ENCODE data around the gene OR1A1. TPM values are rescaled to one million over a fixed set of nuclear protein-coding genes. Genes with fewer than 3 reads are reported as not detected.

The OR1A1 gene
- polyA plus RNA-seq, 1 donor from 2014 or later, result not detected

GRCh38 chr17:3197219-3197618 lies 10.2 kb upstream of the OR1A1 start, which contains the start of gene OR1A2:
Gene OR1A2 (plus strand): TSS chr17:3197519. CDS start chr17:3197519, 0 bp downstream.
- Histone ChIP-seq H3K79me2 (replicated peaks; ENCODE audit: insufficient read depth, low read length) (no peaks in the 10 kb centered on the region), H3K27ac (ENCODE audit: low read length) (no peak within 1 kb of the TSS), H3K27me3 (ENCODE audit: insufficient read depth, low read depth, low read length) (no peaks in the 10 kb centered on the region), H2AFZ (ENCODE audit: low read depth, low read length) (no peak within 1 kb of the TSS), H3K9ac (ENCODE audit: low read length) (no peak within 1 kb of the TSS), H3K9me3 (ENCODE audit: low read length) (no peaks in the 10 kb centered on the region), H3K9me2 (ENCODE audit: insufficient read depth, low read length) (no peaks in the 10 kb centered on the region), H3K4me2 (ENCODE audit: low read length) (no peak within 1 kb of the TSS), H3K36me3 (ENCODE audit: insufficient read depth, low read length) (no peaks in the 10 kb centered on the region), H3F3A (ENCODE audit: insufficient read depth, low read length, poor library complexity, severe bottlenecking) (no peaks in the 10 kb centered on the region), H3K4me3 (ENCODE audit: low read length) (no peak within 1 kb of the TSS), H4K20me1 (ENCODE audit: insufficient read depth) (no peaks in the 10 kb centered on the region)
- TF ChIP-seq POLR2AphosphoS5 (IDR thresholded peaks at IDR 0.05) (no peak), EP300 (conservative IDR thresholded peaks at IDR 0.05; ENCODE audit: poor library complexity, severe bottlenecking) (no peak), SMC3 (conservative IDR thresholded peaks at IDR 0.05; ENCODE audit: poor library complexity) (no peak)

- Histone ChIP-seq H3F3A (ENCODE audit: insufficient read depth, low read length, poor library complexity, severe bottlenecking) (no peaks in the 10 kb centered on the region), H3K27ac (ENCODE audit: low read length) (no peak overlapping the region), H3K9ac (ENCODE audit: low read length) (no peak overlapping the region), H3K36me3 (ENCODE audit: insufficient read depth, low read length) (no peaks in the 10 kb centered on the region), H4K20me1 (ENCODE audit: insufficient read depth) (no peaks in the 10 kb centered on the region), H3K4me2 (ENCODE audit: low read length) (no peak overlapping the region), H2AFZ (ENCODE audit: low read depth, low read length) (no peak overlapping the region), H3K4me3 (ENCODE audit: low read length) (no peak overlapping the region), H3K9me2 (ENCODE audit: insufficient read depth, low read length) (no peaks in the 10 kb centered on the region), H3K27me3 (ENCODE audit: insufficient read depth, low read depth, low read length) (no peaks in the 10 kb centered on the region), H3K9me3 (ENCODE audit: low read length) (no peaks in the 10 kb centered on the region), H3K79me2 (replicated peaks; ENCODE audit: insufficient read depth, low read length) (no peaks in the 10 kb centered on the region)
- TF ChIP-seq SMC3 (conservative IDR thresholded peaks at IDR 0.05; ENCODE audit: poor library complexity) (no peak), REST (IDR thresholded peaks at IDR 0.05; ENCODE audit: borderline replicate concordance) (no peak), MXI1 (conservative IDR thresholded peaks at IDR 0.05; ENCODE audit: poor library complexity, severe bottlenecking) (no peak), TAF1 (IDR thresholded peaks at IDR 0.05; ENCODE audit: low read depth) (no peak), EP300 (conservative IDR thresholded peaks at IDR 0.05; ENCODE audit: poor library complexity, severe bottlenecking) (no peak), EZH2 (IDR thresholded peaks at IDR 0.05; ENCODE audit: borderline replicate concordance, insufficient read depth, low read length, poor library complexity, severe bottlenecking) (no peak), CTCF (IDR thresholded peaks at IDR 0.05; ENCODE audit: poor library complexity, severe bottlenecking) (no peak), RAD21 (conservative IDR thresholded peaks at IDR 0.05) (no peak)
Measured at GRCh38 chr17:3208484-3208883, 1.0 kb downstream of the OR1A1 start.

GRCh38 chr17:3213001-3213400 lies 5.5 kb downstream of the OR1A1 start:
- Histone ChIP-seq H3K4me2 (ENCODE audit: low read length) (no peak overlapping the region), H3F3A (ENCODE audit: insufficient read depth, low read length, poor library complexity, severe bottlenecking) (no peaks in the 10 kb centered on the region), H3K27me3 (ENCODE audit: insufficient read depth, low read depth, low read length) (no peaks in the 10 kb centered on the region), H3K9me3 (ENCODE audit: low read length) (no peaks in the 10 kb centered on the region), H3K79me2 (replicated peaks; ENCODE audit: insufficient read depth, low read length) (no peaks in the 10 kb centered on the region), H3K27ac (ENCODE audit: low read length) (no peak overlapping the region), H3K9me2 (ENCODE audit: insufficient read depth, low read length) (no peaks in the 10 kb centered on the region), H2AFZ (ENCODE audit: low read depth, low read length) (no peak overlapping the region), H4K20me1 (ENCODE audit: insufficient read depth) (no peaks in the 10 kb centered on the region), H3K9ac (ENCODE audit: low read length) (no peak overlapping the region), H3K36me3 (ENCODE audit: insufficient read depth, low read length) (no peaks in the 10 kb centered on the region), H3K4me3 (ENCODE audit: low read length) (no peak overlapping the region)
- no peak for TF ChIP-seq RAD21 (conservative IDR thresholded peaks at IDR 0.05)
- TF ChIP-seq TAF1 (IDR thresholded peaks at IDR 0.05; ENCODE audit: low read depth), result no peak
- no peak for TF ChIP-seq POLR2AphosphoS5 (IDR thresholded peaks at IDR 0.05)
- TF ChIP-seq EZH2 (IDR thresholded peaks at IDR 0.05; ENCODE audit: borderline replicate concordance, insufficient read depth, low read length, poor library complexity, severe bottlenecking), result no peak
- TF ChIP-seq SMC3 (conservative IDR thresholded peaks at IDR 0.05; ENCODE audit: poor library complexity), result no peak
- TF ChIP-seq MXI1 (conservative IDR thresholded peaks at IDR 0.05; ENCODE audit: poor library complexity, severe bottlenecking), result no peak
- no peak for TF ChIP-seq REST (IDR thresholded peaks at IDR 0.05; ENCODE audit: borderline replicate concordance)
- no peak for TF ChIP-seq CTCF (IDR thresholded peaks at IDR 0.05; ENCODE audit: poor library complexity, severe bottlenecking)
